Transverse colon (tissue), 4 donors: ENCODE results near the gene PRR7. TPM values are rescaled to one million over a fixed set of nuclear protein-coding genes. Genes with fewer than 3 reads are reported as not detected.

Source experiments
- DNase-seq: peaks from one replicate; pipeline ENCODE4 v3.0.0-alpha.2; 2019
- H3K27ac ChIP-seq, 4 donors: fragments of 200-600 bp; sonication (generic); 2 replicates each; pipeline ENCODE4 v1.5.1; 2016 to 2018; ENCODE audit warnings: inconsistent platforms in 4 of 4
- H3K27me3 ChIP-seq: fragments of 200-600 bp; sonication (generic); 2 replicates; pipeline ENCODE4 v1.5.1; 2017; ENCODE audit warnings: inconsistent platforms
- H3K36me3 ChIP-seq, 4 donors: fragments of 200-600 bp; sonication (generic); 2 replicates each; pipeline ENCODE4 v1.5.1; 2017 to 2019; ENCODE audit warnings: inconsistent platforms in 4 of 4
- H3K4me1 ChIP-seq, 4 donors: fragments of 200-600 bp; sonication (generic); 2 replicates each; pipeline ENCODE4 v1.5.1; 2017 to 2020; ENCODE audit warnings: inconsistent platforms in 4 of 4
- H3K4me3 ChIP-seq, 4 donors: fragments of 200-600 bp; sonication (generic); 1 replicate in 1 of 4; 2 replicates in 3 of 4; pipeline versions ENCODE4 v1.5.1 to v1.6.1; 2017 to 2019; ENCODE audit warnings: inconsistent platforms in 4 of 4
- H3K9me3 ChIP-seq, 2 donors: fragments of 200-600 bp; sonication (generic); 2 replicates each; pipeline ENCODE4 v1.5.1; 2017 to 2019; ENCODE audit warnings: inconsistent platforms in 2 of 2
- EP300 ChIP-seq: sonication (generic); formaldehyde crosslinking; IDR thresholded peaks from one replicate; pipeline ENCODE4 v1.6.1; 2017; ENCODE audit warnings: antibody characterized with exemption, low read depth
- POLR2A ChIP-seq: fragments of 450-650 bp; IDR thresholded peaks from one replicate; pipeline ENCODE4 v1.6.1; 2016; ENCODE audit warnings: antibody characterized with exemption, mild to moderate bottlenecking, moderate library complexity
- POLR2AphosphoS5 ChIP-seq, 3 donors: sonication (generic); formaldehyde crosslinking; IDR thresholded peaks; one replicate each; pipeline ENCODE4 v1.6.1; 2016; ENCODE audit warnings: antibody characterized with exemption in 3 of 3
- WGBS, 2 donors: methylation state at CpG; one replicate each; pipeline ENCODE4 v1.1.5; 2018; ENCODE audit warnings: low coverage in 1 of 2; 5-methylcytosine and 5-hydroxymethylcytosine counted together
- in situ Hi-C, 4 donors: fragments of 200-750 bp; cut with MboI; loops; one replicate each; pipeline versions ENCODE4 v1.15.0 to v1.15.1; 2017; ENCODE audit warnings: low sequenced_read_pairs in 3 of 4, low pct_ligation_motif_present in 1 of 4, low pct_unique_long_range_greater_than_20kb in 1 of 4
- intact Hi-C: fragments of 100-400 bp; cut with DNase I; formaldehyde crosslinking; loops from one replicate; pipeline ENCODE4 v1.15.1; 2023; ENCODE audit warnings: low total_unique reads
- total RNA-seq, 4 donors: library from RNA; depleted of rRNA; stranded (reverse); fragments of >200 nt; gene quantifications; one replicate each; pipeline ENCODE4 v1.1.0, GENCODE V29; 2016
- TF ChIP-seq, protein P1 (sequence below), 5 experiments: fragments of 200-600 bp in 3 of 5; fragments of 450-650 bp in 2 of 5; sonication (generic) in 3 of 5; IDR thresholded peaks; 1 replicate in 2 of 5; 2 replicates in 3 of 5; pipeline ENCODE4 v1.5.1; 2016 to 2017; ENCODE audit warnings: antibody characterized with exemption in 5 of 5, inconsistent platforms in 3 of 5, mild to moderate bottlenecking in 2 of 5, moderate library complexity in 1 of 5

Gene PRR7
- total RNA-seq, 4 donors from 2014 or later = 2.1 to 5.0 (median 2.5) TPM; not detected in 1

DNA sequence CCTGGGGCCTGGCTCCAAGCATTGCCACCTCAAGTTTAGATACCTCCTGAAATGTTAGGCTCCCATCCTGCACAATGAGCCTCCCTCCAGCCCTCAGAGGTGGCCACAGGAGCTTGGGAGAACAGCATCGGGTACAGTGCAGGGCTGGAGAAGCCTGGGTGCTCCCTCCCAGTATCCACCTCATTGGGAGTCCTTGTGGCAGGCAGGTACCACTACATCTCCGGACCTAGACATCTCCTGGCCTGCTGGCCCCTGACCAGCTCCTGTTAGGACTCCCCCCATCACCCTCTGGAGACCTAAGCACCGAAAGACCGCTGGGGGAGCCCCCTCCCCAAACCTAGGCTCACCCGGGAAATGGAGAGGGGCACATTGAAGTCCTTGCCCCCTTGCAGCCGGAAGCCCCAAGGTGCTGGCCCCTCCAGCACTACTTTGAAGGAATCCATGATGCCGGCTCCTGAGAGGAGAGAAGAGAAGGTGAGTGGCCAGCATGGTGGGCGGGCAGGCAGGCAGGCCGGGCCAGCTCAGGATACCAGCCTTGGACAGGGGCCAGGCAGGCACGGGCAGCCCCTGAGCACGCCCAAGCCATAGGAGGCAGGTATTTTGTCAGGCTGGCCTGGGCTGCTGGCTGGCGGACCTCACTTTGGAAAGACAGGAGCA is 49.6 kb downstream of the PRR7 start:
- intact Hi-C loops (loop anchor here (2.0 kb wide), 2 partner anchors 39 to 69 kb away; partner anchors contain the start of gene GRK6), in situ Hi-C loops (no loop called here)
- H3K36me3 ChIP-seq = no peaks in the 10 kb centered on the region
- H3K4me3 ChIP-seq = peak overlapping the region; percentile 39 to 80 (median 60)
- WGBS, 2 donors = 21% methylated on average over 11 of the region's 12 CpGs; no CpG with 5 or more reads in 1 of the 2 donors
- peaks cover 26 to 75% (median 49%) of the 10 kb centered on the region in 4 donors for H3K4me1 ChIP-seq
- no peak for TF ChIP-seq POLR2AphosphoS5 (IDR thresholded peaks at IDR 0.05)
- TF ChIP-seq, protein P1, sequence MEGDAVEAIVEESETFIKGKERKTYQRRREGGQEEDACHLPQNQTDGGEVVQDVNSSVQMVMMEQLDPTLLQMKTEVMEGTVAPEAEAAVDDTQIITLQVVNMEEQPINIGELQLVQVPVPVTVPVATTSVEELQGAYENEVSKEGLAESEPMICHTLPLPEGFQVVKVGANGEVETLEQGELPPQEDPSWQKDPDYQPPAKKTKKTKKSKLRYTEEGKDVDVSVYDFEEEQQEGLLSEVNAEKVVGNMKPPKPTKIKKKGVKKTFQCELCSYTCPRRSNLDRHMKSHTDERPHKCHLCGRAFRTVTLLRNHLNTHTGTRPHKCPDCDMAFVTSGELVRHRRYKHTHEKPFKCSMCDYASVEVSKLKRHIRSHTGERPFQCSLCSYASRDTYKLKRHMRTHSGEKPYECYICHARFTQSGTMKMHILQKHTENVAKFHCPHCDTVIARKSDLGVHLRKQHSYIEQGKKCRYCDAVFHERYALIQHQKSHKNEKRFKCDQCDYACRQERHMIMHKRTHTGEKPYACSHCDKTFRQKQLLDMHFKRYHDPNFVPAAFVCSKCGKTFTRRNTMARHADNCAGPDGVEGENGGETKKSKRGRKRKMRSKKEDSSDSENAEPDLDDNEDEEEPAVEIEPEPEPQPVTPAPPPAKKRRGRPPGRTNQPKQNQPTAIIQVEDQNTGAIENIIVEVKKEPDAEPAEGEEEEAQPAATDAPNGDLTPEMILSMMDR (IDR thresholded peaks at IDR 0.05) = peak in 4 of 5 experiments; percentile 21 to 48 (median 36)
- H3K27me3 ChIP-seq = peaks cover 10% of the 10 kb centered on the region
- DNase-seq = no peak
- peak overlapping the region; percentile 91 to 96 (median 94) for H3K27ac ChIP-seq
- H3K9me3 ChIP-seq = no peaks in the 10 kb centered on the region

- DNase-seq = peak; percentile 65
- in situ Hi-C loops = no loop called here
- no peak for TF ChIP-seq POLR2A
- TF ChIP-seq POLR2AphosphoS5 (IDR thresholded peaks at IDR 0.05) = peak; percentile 33 to 75 (median 65)
- 0% methylated on average over 15 of the region's 29 CpGs; no CpG with 5 or more reads in 1 of the 2 donors for WGBS, 2 donors
- no peaks in the 10 kb centered on the region for H3K36me3 ChIP-seq
- peaks cover 10% of the 10 kb centered on the region for H3K27me3 ChIP-seq
- intact Hi-C loops = loop anchor here (2.0 kb wide), 2 partner anchors 40 to 70 kb away; partner anchors contain the start of gene GRK6
- H3K9me3 ChIP-seq = no peaks in the 10 kb centered on the region
- H3K4me3 ChIP-seq = peak overlapping the region; percentile 54 to 80 (median 65)
- H3K27ac ChIP-seq = peak overlapping the region; percentile 91 to 96 (median 94)
- H3K4me1 ChIP-seq = peaks cover 24 to 71% (median 47%) of the 10 kb centered on the region in 4 donors
Observed at GRCh38 chr5:177496727-177497291, 50.2 kb downstream of the PRR7 start.

GRCh38 chr5:177497292-177498012 is 50.8 kb downstream of the PRR7 start, which contains the start of gene PDLIM7:
Gene PDLIM7, minus strand, starts transcription at chr5:177497604. Its CDS starts 1,092 bp downstream, at chr5:177496512.
- Histone ChIP-seq H3K9me3 (no peaks in the 10 kb centered on the region), H3K4me1 (peaks cover 20 to 64% (median 45%) of the 10 kb centered on the region in 4 donors), H3K36me3 (no peaks in the 10 kb centered on the region), H3K27me3 (peaks cover 10% of the 10 kb centered on the region), H3K4me3 (peak within 1 kb of the TSS; percentile 54 to 80 (median 65)), H3K27ac (peak within 1 kb of the TSS; percentile 91 to 96 (median 94))
- intact Hi-C loops = loop anchor here (2.0 kb wide), 2 partner anchors 41 to 71 kb away; partner anchors contain the start of gene GRK6
- in situ Hi-C loops = no loop called here
- TF ChIP-seq EP300 (no peak), POLR2AphosphoS5 (IDR thresholded peaks at IDR 0.05) (peak; percentile 95 to 96 (median 95)), POLR2A (peak; percentile 90)
- TF ChIP-seq, protein P1 (IDR thresholded peaks at IDR 0.05) = peak in 2 of 5 experiments; percentile 7 to 10
- peak; percentile 97 for DNase-seq
- WGBS, 2 donors = 0% methylated on average over 38 of the region's 73 CpGs; no CpG with 5 or more reads in 1 of the 2 donors

- intact Hi-C loops = no loop called here
- peak; percentile 45 for DNase-seq
- Histone ChIP-seq H3K9me3 (no peaks in the 10 kb centered on the region), H3K27ac (peak overlapping the region; percentile 91 to 96 (median 94)), H3K4me1 (peaks cover 17 to 57% (median 43%) of the 10 kb centered on the region in 4 donors), H3K27me3 (peaks cover 10% of the 10 kb centered on the region), H3K4me3 (peak overlapping the region; percentile 19 to 80 (median 60)), H3K36me3 (no peaks in the 10 kb centered on the region)
- WGBS, 2 donors = 12 to 15% methylated on average over 8 to 39 of the region's 48 CpGs
- TF ChIP-seq EP300 (no peak), POLR2AphosphoS5 (IDR thresholded peaks at IDR 0.05) (no peak), POLR2A (no peak)
- TF ChIP-seq, protein P1 (IDR thresholded peaks at IDR 0.05) = no peak
- in situ Hi-C loops = no loop called here
Observed at GRCh38 chr5:177498013-177498787, 51.6 kb downstream of the PRR7 start.
